Mesothelial cell of epicardium (in vitro differentiated cells): Measurements from ENCODE around the gene KANK3. TPM values are rescaled to one million over a fixed set of nuclear protein-coding genes. Genes with fewer than 3 reads are reported as not detected.
"Not testable (repeated sequence)": the region's sequence is repeated elsewhere in the genome, so short reads cannot be mapped to it uniquely, and the experiment has no call there.

Experiments
- DNase-seq, 2 experiments: peaks; one replicate each; pipeline ENCODE4 v3.0.0; 2021; ENCODE audit warnings: low spot score in 2 of 2; ENCODE audit not compliant: unreplicated experiment in 2 of 2
- H3K27ac Mint-ChIP-seq: 2 replicates; pipeline ENCODE4 v1.8.0; 2021; ENCODE audit warnings: mixed read lengths
- H3K27me3 Mint-ChIP-seq: 2 replicates; pipeline ENCODE4 v1.8.0; 2021; ENCODE audit warnings: low read depth, mixed read lengths
- H3K36me3 Mint-ChIP-seq: 2 replicates; pipeline ENCODE4 v1.8.0; 2021; ENCODE audit warnings: mixed read lengths
- H3K4me1 Mint-ChIP-seq: 2 replicates; pipeline ENCODE4 v1.8.0; 2021; ENCODE audit warnings: mixed read lengths
- H3K4me3 Mint-ChIP-seq: 2 replicates; pipeline ENCODE4 v1.8.0; 2021; ENCODE audit warnings: mild to moderate bottlenecking, moderate library complexity, mixed read lengths
- H3K9me3 Mint-ChIP-seq: 2 replicates; pipeline ENCODE4 v1.8.0; 2021; ENCODE audit warnings: mixed read lengths
- CTCF ChIP-seq: fragments of 200-600 bp; sonication (generic); IDR thresholded peaks from one replicate; pipeline ENCODE4 v1.5.0; 2021; ENCODE audit warnings: antibody characterized with exemption; ENCODE audit not compliant: unreplicated experiment
- total RNA-seq: library from RNA; stranded (reverse); gene quantifications from 3 replicates; pipeline ENCODE4 v1.2.1, GENCODE V29; 2021

Gene KANK3
- total RNA-seq, 1 donor from 2014 or later = 2.3 TPM

DNA sequence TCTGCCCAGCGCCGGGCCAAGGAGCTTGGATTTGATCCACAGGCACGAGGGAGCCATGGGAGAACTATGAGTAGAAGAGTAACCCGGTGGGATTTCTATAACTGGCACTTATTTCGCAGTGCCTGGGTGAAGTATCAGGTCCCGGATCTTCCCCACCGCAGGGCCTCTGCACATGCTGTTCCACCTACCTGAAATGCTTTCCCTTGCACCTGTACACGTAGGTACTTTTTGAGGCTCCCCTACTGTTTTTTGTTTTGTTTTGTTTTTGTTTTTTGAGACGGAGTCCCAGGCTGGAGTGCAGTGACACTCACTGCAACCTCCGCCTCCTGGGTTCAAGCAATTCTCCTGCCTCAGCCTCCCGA lies 402 bp upstream of the KANK3 start:
- peaks cover 47% of the 10 kb centered on the region for H3K27me3 Mint-ChIP-seq
- no peak for DNase-seq
- no peak overlapping the region for H3K27ac Mint-ChIP-seq
- H3K4me1 Mint-ChIP-seq = no peaks in the 10 kb centered on the region
- peak overlapping the region; percentile 65 for H3K4me3 Mint-ChIP-seq
- H3K36me3 Mint-ChIP-seq = no peaks in the 10 kb centered on the region
- no peaks in the 10 kb centered on the region for H3K9me3 Mint-ChIP-seq
- TF ChIP-seq CTCF = no peak

- no peak for DNase-seq
- Mint-ChIP-seq H3K27me3 (peaks cover 59% of the 10 kb centered on the region), H3K4me3 (peak overlapping the region; percentile 8), H3K9me3 (no peaks in the 10 kb centered on the region), H3K27ac (no peak overlapping the region), H3K4me1 (no peaks in the 10 kb centered on the region), H3K36me3 (no peaks in the 10 kb centered on the region)
- no peak for TF ChIP-seq CTCF
These were observed 762 bp downstream of the KANK3 start for GRCh38 chr19:8342316-8342683.

GRCh38 chr19:8341504-8341903 lies 1.6 kb downstream of the KANK3 start:
- not testable (repeated sequence) for H3K36me3 Mint-ChIP-seq, H3K9me3 Mint-ChIP-seq, DNase-seq, H3K27ac Mint-ChIP-seq, H3K4me3 Mint-ChIP-seq, H3K4me1 Mint-ChIP-seq
- peaks cover 65% of the 10 kb centered on the region for H3K27me3 Mint-ChIP-seq

GRCh38 chr19:8340341-8341096 lies 2.5 kb downstream of the KANK3 start:
- Mint-ChIP-seq H3K9me3 (no peaks in the 10 kb centered on the region), H3K27ac (no peak overlapping the region)

DNA sequence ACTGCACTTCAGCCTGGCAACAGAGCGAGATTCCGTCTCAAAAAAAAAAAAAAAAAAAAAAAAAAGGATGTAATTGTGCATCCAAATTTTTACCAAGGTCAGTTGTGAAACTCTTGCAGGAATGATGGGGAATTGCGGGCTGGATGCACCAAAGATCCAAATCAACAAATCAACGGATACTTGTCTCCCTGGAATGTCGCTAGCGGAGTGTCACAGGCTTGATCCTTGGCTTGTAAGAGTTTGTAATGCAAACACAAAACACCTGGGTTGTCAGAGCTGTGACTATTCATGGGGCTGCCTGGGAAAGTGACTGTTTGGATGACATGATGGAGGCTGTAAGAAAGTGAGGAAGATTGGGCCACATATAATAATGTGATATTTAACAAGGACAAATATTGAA lies 4.2 kb downstream of the KANK3 start:
- no peaks in the 10 kb centered on the region for H3K4me1 Mint-ChIP-seq
- TF ChIP-seq CTCF = no peak
- DNase-seq = no peak
- H3K27me3 Mint-ChIP-seq = peaks cover 75% of the 10 kb centered on the region
- H3K4me3 Mint-ChIP-seq = no peak overlapping the region
- H3K36me3 Mint-ChIP-seq = no peaks in the 10 kb centered on the region
- no peak overlapping the region for H3K27ac Mint-ChIP-seq
- H3K9me3 Mint-ChIP-seq = no peaks in the 10 kb centered on the region

More at GRCh38 chr19:8340341-8341096, 2.5 kb downstream of the KANK3 start:
- no peaks in the 10 kb centered on the region for H3K36me3 Mint-ChIP-seq
- no peak overlapping the region for H3K4me3 Mint-ChIP-seq
- H3K4me1 Mint-ChIP-seq = no peaks in the 10 kb centered on the region
- no peak for TF ChIP-seq CTCF
- DNase-seq = no peak
- peaks cover 75% of the 10 kb centered on the region for H3K27me3 Mint-ChIP-seq

DNA sequence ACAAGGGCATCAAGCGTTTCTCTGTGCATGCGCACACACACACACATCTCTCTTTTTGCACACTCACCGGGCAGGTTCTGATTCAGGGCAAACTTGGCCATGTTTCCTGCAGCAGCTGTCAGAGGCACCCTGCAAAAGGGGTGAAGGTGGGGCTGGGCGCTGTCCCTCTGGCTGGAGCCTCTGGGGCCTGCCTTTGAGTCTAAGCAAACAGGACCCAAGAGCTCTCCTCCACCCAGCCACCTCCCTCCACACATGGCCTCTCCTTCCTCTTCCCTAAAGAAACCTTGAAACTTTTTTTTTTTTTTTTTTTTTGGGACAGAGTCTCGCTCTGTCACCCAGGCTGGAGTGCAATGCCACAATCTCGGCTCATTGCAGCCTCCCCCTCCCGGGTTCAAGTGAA lies 5.3 kb downstream of the KANK3 start:
- no peaks in the 10 kb centered on the region for H3K9me3 Mint-ChIP-seq
- no peaks in the 10 kb centered on the region for H3K4me1 Mint-ChIP-seq
- no peak for TF ChIP-seq CTCF
- no peak overlapping the region for H3K27ac Mint-ChIP-seq
- no peaks in the 10 kb centered on the region for H3K36me3 Mint-ChIP-seq
- H3K27me3 Mint-ChIP-seq = peaks cover 77% of the 10 kb centered on the region
- no peak for DNase-seq
- H3K4me3 Mint-ChIP-seq = no peak overlapping the region
